WERI-Rb-1 (cell line): ENCODE measurements around the gene FAM167B.
"Not testable (repeated sequence)": the region's sequence is repeated elsewhere in the genome, so short reads cannot be mapped to it uniquely, and the experiment has no call there.

Experiments
- DNase-seq: peaks from one replicate; pipeline ENCODE4 v3.0.0-alpha.2; 2020
- H3K27ac ChIP-seq: fragments of 250-450 bp; sonication (Bioruptor Pico); 2 replicates; pipeline ENCODE4 v1.5.1; 2020; ENCODE audit warnings: mild to moderate bottlenecking, moderate library complexity
- H3K27me3 ChIP-seq: fragments of 250-450 bp; sonication (Bioruptor Pico); 2 replicates; pipeline ENCODE4 v1.5.1; 2021; ENCODE audit warnings: mild to moderate bottlenecking, low read depth, moderate library complexity; ENCODE audit not compliant: insufficient read depth, severe bottlenecking
- H3K36me3 ChIP-seq: fragments of 250-450 bp; sonication (Bioruptor Pico); 2 replicates; pipeline ENCODE4 v1.5.1; 2020; ENCODE audit warnings: mild to moderate bottlenecking, moderate library complexity
- H3K4me3 ChIP-seq: 2 replicates; pipeline ENCODE4 v1.5.1; 2011; ENCODE audit warnings: low read depth, mild to moderate bottlenecking, control low read depth, low read length
- H3K9me3 ChIP-seq: fragments of 250-450 bp; sonication (Bioruptor Pico); 2 replicates; pipeline ENCODE4 v1.5.1; 2021; ENCODE audit warnings: mild to moderate bottlenecking, moderate library complexity; ENCODE audit not compliant: severe bottlenecking
- CTCF ChIP-seq: IDR thresholded peaks from 2 replicates; pipeline ENCODE4 v1.5.1; 2011; ENCODE audit warnings: low read depth, mild to moderate bottlenecking, control low read depth, inconsistent platforms, low read length

The FAM167B gene

GRCh38 chr1:32249831-32250525 is 3.0 kb downstream of the FAM167B start:
- TF ChIP-seq CTCF = no peak
- Histone ChIP-seq H3K4me3 (no peak overlapping the region), H3K36me3 (no peaks in the 10 kb centered on the region), H3K9me3 (no peaks in the 10 kb centered on the region), H3K27me3 (no peaks in the 10 kb centered on the region), H3K27ac (no peak overlapping the region)
- DNase-seq = no peak

GRCh38 chr1:32250893-32251716 is 4.1 kb downstream of the FAM167B start, which contains the start of gene LCK:
TSS of gene LCK (plus strand) at chr1:32251265. CDS start at chr1:32274330, 23,065 bp downstream.
- no peaks in the 10 kb centered on the region for H3K9me3 ChIP-seq
- H3K27me3 ChIP-seq = no peaks in the 10 kb centered on the region
- H3K27ac ChIP-seq = no peak within 1 kb of the TSS
- DNase-seq = no peak
- no peak within 1 kb of the TSS for H3K4me3 ChIP-seq
- H3K36me3 ChIP-seq = no peaks in the 10 kb centered on the region
- no peak for TF ChIP-seq CTCF

GRCh38 chr1:32255072-32256071 is 8.3 kb downstream of the FAM167B start:
- H3K9me3 ChIP-seq = no peaks in the 10 kb centered on the region
- no peaks in the 10 kb centered on the region for H3K36me3 ChIP-seq
- no peak for TF ChIP-seq CTCF
- H3K27me3 ChIP-seq = no peaks in the 10 kb centered on the region
- no peak overlapping the region for H3K4me3 ChIP-seq
- DNase-seq = no peak
- H3K27ac ChIP-seq = no peak overlapping the region

- no peak overlapping the region for H3K27ac ChIP-seq
- no peak for TF ChIP-seq CTCF
- no peaks in the 10 kb centered on the region for H3K27me3 ChIP-seq
- H3K4me3 ChIP-seq = no peak overlapping the region
- DNase-seq = no peak
- H3K36me3 ChIP-seq = no peaks in the 10 kb centered on the region
- no peaks in the 10 kb centered on the region for H3K9me3 ChIP-seq
Measured at GRCh38 chr1:32256473-32257226, 9.6 kb downstream of the FAM167B start.

GRCh38 chr1:32257227-32257508 is 10.1 kb downstream of the FAM167B start:
- no peak for DNase-seq
- no peak for TF ChIP-seq CTCF
- no peak overlapping the region for H3K27ac ChIP-seq
- H3K4me3 ChIP-seq = no peak overlapping the region
- no peaks in the 10 kb centered on the region for H3K27me3 ChIP-seq
- H3K36me3 ChIP-seq = no peaks in the 10 kb centered on the region
- H3K9me3 ChIP-seq = no peaks in the 10 kb centered on the region

GRCh38 chr1:32263236-32263593 is 16.2 kb downstream of the FAM167B start:
- DNase-seq, H3K27ac ChIP-seq, H3K4me3 ChIP-seq, H3K36me3 ChIP-seq, H3K9me3 ChIP-seq, H3K27me3 ChIP-seq: not testable (repeated sequence)
